Vagina (tissue), 2 donors: ENCODE data around the gene KCTD10.

Experiments used
- CTCF ChIP-seq, 3 experiments: fragments of 450-650 bp in 2 of 3; fragments of 200-600 bp in 1 of 3; sonication (generic) in 1 of 3; IDR thresholded peaks; one replicate each; pipeline ENCODE4 v1.5.1; 2017 to 2019; ENCODE audit warnings: antibody characterized with exemption in 3 of 3, mild to moderate bottlenecking in 2 of 3, moderate library complexity in 2 of 3
- POLR2AphosphoS5 ChIP-seq, 2 donors: sonication (generic); formaldehyde crosslinking; IDR thresholded peaks; one replicate each; pipeline ENCODE4 v1.9.0; 2017; ENCODE audit warnings: antibody characterized with exemption in 2 of 2, mild to moderate bottlenecking in 2 of 2, low read depth in 1 of 2; ENCODE audit not compliant: insufficient read depth in 1 of 2

- TF ChIP-seq CTCF (IDR thresholded peaks at IDR 0.05), result no peak
- no peak for TF ChIP-seq POLR2AphosphoS5 (IDR thresholded peaks at IDR 0.05; ENCODE audit: insufficient read depth in 1 of 2, low read depth in 1 of 2)
These were observed 36.0 kb upstream of the KCTD10 start for GRCh38 chr12:109513051-109513450.
